CD4-positive, alpha-beta T cell (primary cell): ENCODE results near the gene KIRREL2. TPM values are rescaled to one million over a fixed set of nuclear protein-coding genes. Genes with fewer than 3 reads are reported as not detected.

Experiments used
- ATAC-seq: fragments of 200-7000 bp; cut with Tn5 transposase; one replicate; pipeline ENCODE4 v1.10.0; 2022; ENCODE audit warnings: mild to moderate bottlenecking; ENCODE audit not compliant: poor library complexity
- CTCF ChIA-PET: fragments of 350-600 bp; sonication (Branson Sonifier 250); formaldehyde crosslinking; loops from one replicate; lab custom pipeline; 2021; ENCODE audit warnings: antibody characterized with exemption, inconsistent platforms; lab: Charles Lee
- POLR2A ChIA-PET: fragments of 350-600 bp; sonication (Branson Sonifier 250); formaldehyde crosslinking; loops from one replicate; lab custom pipeline; 2021; ENCODE audit warnings: antibody characterized with exemption, inconsistent platforms; lab: Charles Lee
- DNase-seq, 14 experiments: peaks; one replicate each; pipeline ENCODE4 v3.0.0-alpha.2; 2013 to 2020; ENCODE audit warnings: mixed read lengths in 2 of 14
- H3K27ac ChIP-seq, 2 donors: one replicate each; pipeline versions ENCODE4 v1.5.1 to v1.7.0; 2013; ENCODE audit warnings: low read length in 2 of 2, low read depth in 1 of 2, mild to moderate bottlenecking in 1 of 2
- H3K27me3 ChIP-seq, 2 experiments: 1 replicate in 1 of 2; 2 replicates in 1 of 2; pipeline versions ENCODE4 v1.6.1 to v1.7.0; 2013; ENCODE audit warnings: low read length in 2 of 2, control low read depth in 1 of 2, mild to moderate bottlenecking in 1 of 2, moderate library complexity in 1 of 2; ENCODE audit not compliant: insufficient read depth in 2 of 2, control insufficient read depth in 1 of 2
- H3K36me3 ChIP-seq: one replicate; pipeline ENCODE4 v1.6.1; 2013; ENCODE audit warnings: low read length, control low read depth; ENCODE audit not compliant: insufficient read depth
- H3K4me1 ChIP-seq: one replicate; pipeline ENCODE4 v1.6.1; 2013; ENCODE audit warnings: low read length, control low read depth; ENCODE audit not compliant: insufficient read depth
- H3K4me3 ChIP-seq: one replicate; pipeline ENCODE4 v1.5.1; 2013; ENCODE audit warnings: mild to moderate bottlenecking, low read length, moderate library complexity
- H3K9me3 ChIP-seq, 2 experiments: 1 replicate in 1 of 2; 2 replicates in 1 of 2; pipeline versions ENCODE4 v1.6.1 to v1.7.0; 2013; ENCODE audit warnings: low read length in 2 of 2, mild to moderate bottlenecking in 2 of 2, control low read depth in 1 of 2, moderate library complexity in 1 of 2; ENCODE audit not compliant: control insufficient read depth in 1 of 2, insufficient read depth in 1 of 2
- H3K27ac Mint-ChIP-seq: one replicate; pipeline ENCODE4 v1.8.0; 2020; ENCODE audit warnings: mixed read lengths
- H3K27me3 Mint-ChIP-seq: one replicate; pipeline ENCODE4 v1.8.0; 2021; ENCODE audit warnings: mixed read lengths
- H3K36me3 Mint-ChIP-seq: one replicate; pipeline ENCODE4 v1.8.0; 2021; ENCODE audit warnings: low read depth, mixed read lengths
- H3K4me1 Mint-ChIP-seq: one replicate; pipeline ENCODE4 v1.8.0; 2021; ENCODE audit warnings: low read depth, mixed read lengths
- H3K4me3 Mint-ChIP-seq: one replicate; pipeline ENCODE4 v1.8.0; 2020; ENCODE audit warnings: mild to moderate bottlenecking, mixed read lengths
- H3K9me3 Mint-ChIP-seq: one replicate; pipeline ENCODE4 v1.8.0; 2020; ENCODE audit warnings: mixed read lengths
- intact Hi-C, 2 experiments: fragments of 100-400 bp; cut with DNase I in 1 of 2; cut with micrococcal nuclease in 1 of 2; formaldehyde crosslinking; loops; one replicate each; pipeline versions ENCODE4 v1.15.1 to v1.9.0; 2023 to 2025; cut with DNase I, micrococcal nuclease
- total RNA-seq, 174 experiments: library from RNA in 2 of 174; stranded (reverse) in 2 of 174; gene quantifications; one replicate each; pipeline ENCODE4 v1.2.3 and lab custom pipeline; 2021 to 2026
- TF ChIP-seq, protein P1 (sequence below): fragments of 200-600 bp; IDR thresholded peaks from one replicate; pipeline ENCODE4 v1.8.0; 2022; ENCODE audit warnings: antibody characterized with exemption, mild to moderate bottlenecking

KIRREL2 gene
- total RNA-seq, 2 experiments from 2014 or later: 0.14 TPM; not detected in 1

DNA sequence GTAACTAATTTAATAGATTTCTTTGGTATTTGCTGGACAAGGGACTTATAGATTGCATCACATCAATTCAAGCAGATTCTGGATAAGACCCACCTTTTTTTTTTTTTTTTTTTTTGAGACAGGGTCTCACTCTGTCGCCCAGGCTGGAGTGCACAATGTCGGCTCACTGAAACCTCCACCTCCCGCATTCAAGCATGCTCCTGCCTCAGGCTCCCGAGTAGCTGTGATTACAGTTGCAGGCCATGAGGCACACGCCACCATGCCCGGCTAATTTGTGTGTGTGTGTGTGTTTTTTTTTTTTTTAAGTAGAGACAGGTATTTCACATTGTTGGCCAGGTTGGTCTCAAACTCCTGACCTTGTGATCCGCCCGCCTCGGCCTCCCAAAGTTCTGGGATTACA lies 39.9 kb upstream of the KIRREL2 start:
- Mint-ChIP-seq H3K4me1 (no peaks in the 10 kb centered on the region), H3K36me3 (no peaks in the 10 kb centered on the region), H3K4me3 (no peak overlapping the region), H3K27me3 (peaks cover 25% of the 10 kb centered on the region), H3K27ac (no peak overlapping the region), H3K9me3 (no peaks in the 10 kb centered on the region)
- H3K4me3 ChIP-seq: no peak overlapping the region
- TF ChIP-seq, protein P1, sequence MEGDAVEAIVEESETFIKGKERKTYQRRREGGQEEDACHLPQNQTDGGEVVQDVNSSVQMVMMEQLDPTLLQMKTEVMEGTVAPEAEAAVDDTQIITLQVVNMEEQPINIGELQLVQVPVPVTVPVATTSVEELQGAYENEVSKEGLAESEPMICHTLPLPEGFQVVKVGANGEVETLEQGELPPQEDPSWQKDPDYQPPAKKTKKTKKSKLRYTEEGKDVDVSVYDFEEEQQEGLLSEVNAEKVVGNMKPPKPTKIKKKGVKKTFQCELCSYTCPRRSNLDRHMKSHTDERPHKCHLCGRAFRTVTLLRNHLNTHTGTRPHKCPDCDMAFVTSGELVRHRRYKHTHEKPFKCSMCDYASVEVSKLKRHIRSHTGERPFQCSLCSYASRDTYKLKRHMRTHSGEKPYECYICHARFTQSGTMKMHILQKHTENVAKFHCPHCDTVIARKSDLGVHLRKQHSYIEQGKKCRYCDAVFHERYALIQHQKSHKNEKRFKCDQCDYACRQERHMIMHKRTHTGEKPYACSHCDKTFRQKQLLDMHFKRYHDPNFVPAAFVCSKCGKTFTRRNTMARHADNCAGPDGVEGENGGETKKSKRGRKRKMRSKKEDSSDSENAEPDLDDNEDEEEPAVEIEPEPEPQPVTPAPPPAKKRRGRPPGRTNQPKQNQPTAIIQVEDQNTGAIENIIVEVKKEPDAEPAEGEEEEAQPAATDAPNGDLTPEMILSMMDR: no peak
- H3K9me3 ChIP-seq: no peaks in the 10 kb centered on the region
- H3K36me3 ChIP-seq: no peaks in the 10 kb centered on the region
- CTCF ChIA-PET: no interaction called here
- H3K27ac ChIP-seq: no peak overlapping the region
- H3K27me3 ChIP-seq: peaks cover 5 to 6% of the 10 kb centered on the region in 2 experiments
- no peaks in the 10 kb centered on the region for H3K4me1 ChIP-seq
- DNase-seq: no peak
- POLR2A ChIA-PET: no interaction called here
- no peak for ATAC-seq
- intact Hi-C loops: no loop called here

DNA sequence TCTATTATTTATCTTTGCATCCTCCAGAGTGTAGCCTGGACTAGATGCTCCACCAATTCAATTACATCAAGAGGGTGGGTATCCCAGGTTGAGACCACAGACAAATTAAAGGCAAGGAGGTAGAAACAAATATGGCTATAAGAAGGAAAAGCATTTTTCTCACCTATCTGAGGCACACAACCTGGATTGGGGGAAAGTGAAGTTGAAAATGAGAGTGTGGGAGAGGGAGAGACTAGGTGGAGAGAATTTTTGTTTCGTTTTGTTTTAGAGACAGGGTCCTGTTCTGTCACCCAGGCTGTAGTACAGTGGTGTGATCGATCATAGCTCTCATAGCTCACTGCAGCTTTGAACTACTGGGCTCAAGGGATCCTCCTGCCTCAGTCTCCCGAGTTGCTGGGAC lies 38.3 kb upstream of the KIRREL2 start:
- H3K27ac ChIP-seq: no peak overlapping the region
- ATAC-seq: no peak
- Mint-ChIP-seq H3K27me3 (peaks cover 31% of the 10 kb centered on the region), H3K27ac (no peak overlapping the region), H3K36me3 (no peaks in the 10 kb centered on the region), H3K4me1 (no peaks in the 10 kb centered on the region), H3K4me3 (no peak overlapping the region), H3K9me3 (no peaks in the 10 kb centered on the region)
- CTCF ChIA-PET: no interaction called here
- H3K9me3 ChIP-seq: no peaks in the 10 kb centered on the region
- TF ChIP-seq, protein P1: no peak
- intact Hi-C loops: no loop called here
- POLR2A ChIA-PET: interaction anchor here (0.6 kb wide), 1 partner anchor 956 kb away, joined by 3 read pairs; no protein-coding TSS in a partner anchor
- peaks cover 5 to 10% of the 10 kb centered on the region in 2 experiments for H3K27me3 ChIP-seq
- no peak for DNase-seq
- H3K36me3 ChIP-seq: no peaks in the 10 kb centered on the region
- no peaks in the 10 kb centered on the region for H3K4me1 ChIP-seq
- H3K4me3 ChIP-seq: no peak overlapping the region

DNA sequence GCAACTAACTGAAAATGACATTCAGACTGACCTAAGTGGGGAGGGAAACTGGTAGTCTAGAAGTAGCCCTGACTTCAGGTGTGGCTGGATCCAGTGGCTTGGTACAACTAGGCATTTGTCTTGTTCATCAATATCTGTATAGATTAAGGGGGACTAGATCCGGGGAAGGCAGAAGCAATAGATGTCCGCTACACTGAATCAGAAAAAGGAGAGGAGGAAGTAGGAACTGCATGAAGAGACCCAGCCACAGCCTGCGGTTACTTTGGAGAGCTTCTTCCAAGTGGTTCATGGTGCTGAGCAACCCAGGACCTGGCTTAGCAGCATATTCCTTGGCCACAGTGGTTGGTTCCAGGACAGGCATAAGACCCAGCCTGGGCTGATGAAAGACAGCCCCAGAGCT lies 34.1 kb upstream of the KIRREL2 start:
- ATAC-seq (no peak), DNase-seq (no peak)
- Histone ChIP-seq H3K4me3 (no peak overlapping the region), H3K27ac (no peak overlapping the region), H3K9me3 (no peaks in the 10 kb centered on the region), H3K36me3 (no peaks in the 10 kb centered on the region), H3K4me1 (no peaks in the 10 kb centered on the region), H3K27me3 (peaks cover 6 to 22% of the 10 kb centered on the region in 2 experiments)
- H3K4me3 Mint-ChIP-seq: no peak overlapping the region
- ChIA-PET CTCF (no interaction called here), POLR2A (no interaction called here)
- TF ChIP-seq, protein P1: no peak
- H3K36me3 Mint-ChIP-seq: no peaks in the 10 kb centered on the region
- H3K27me3 Mint-ChIP-seq: peaks cover 34% of the 10 kb centered on the region
- no peaks in the 10 kb centered on the region for H3K9me3 Mint-ChIP-seq
- no peak overlapping the region for H3K27ac Mint-ChIP-seq
- intact Hi-C loops: no loop called here
- H3K4me1 Mint-ChIP-seq: no peaks in the 10 kb centered on the region
